SU-DHL-6 (cell line): ENCODE measurements around the gene TICRR.
"Not testable (repeated sequence)": the region's sequence is repeated elsewhere in the genome, so short reads cannot be mapped to it uniquely, and the experiment has no call there.

Source experiments
- H2AFZ ChIP-seq: fragments of 200-600 bp; sonication (generic); 2 replicates; pipeline ENCODE4 v1.6.1; 2014; ENCODE audit warnings: low read depth, mild to moderate bottlenecking, moderate library complexity, mixed read lengths, antibody characterized with exemption, low read length; ENCODE audit not compliant: severe bottlenecking
- H3F3A ChIP-seq: fragments of 200-600 bp; shearing (Covaris generic); 2 replicates; pipeline ENCODE4 v1.6.0; 2016; ENCODE audit warnings: antibody characterized with exemption, mild to moderate bottlenecking; ENCODE audit not compliant: insufficient read depth
- H3K27ac ChIP-seq: fragments of 200-600 bp; sonication (generic); 2 replicates; pipeline ENCODE4 v1.5.1; 2016; ENCODE audit warnings: low read depth, mild to moderate bottlenecking, low read length, moderate library complexity, mixed read lengths
- H3K27me3 ChIP-seq: fragments of 200-600 bp; sonication (generic), shearing (Covaris generic); 2 replicates; pipeline ENCODE4 v1.6.0; 2014; ENCODE audit warnings: mild to moderate bottlenecking, low read length
- H3K36me3 ChIP-seq: fragments of 200-600 bp; sonication (generic); 2 replicates; pipeline ENCODE4 v1.6.1; 2014; ENCODE audit warnings: mild to moderate bottlenecking, low read length, mixed read lengths
- H3K4me2 ChIP-seq: fragments of 300-600, 200-600 bp; shearing (Covaris generic), sonication (generic); 2 replicates; pipeline ENCODE4 v1.6.0; 2014; ENCODE audit warnings: low read length, low read depth, mild to moderate bottlenecking; ENCODE audit not compliant: poor library complexity, severe bottlenecking
- H3K4me3 ChIP-seq: fragments of 200-600 bp; sonication (generic); 2 replicates; pipeline ENCODE4 v1.5.1; 2014; ENCODE audit warnings: antibody characterized with exemption, low read length, mild to moderate bottlenecking, mixed read lengths; ENCODE audit not compliant: insufficient read depth, poor library complexity, severe bottlenecking
- H3K79me2 ChIP-seq: fragments of 200-600 bp; sonication (generic); 2 replicates; pipeline ENCODE4 v1.6.1; 2014; ENCODE audit warnings: mild to moderate bottlenecking, low read length, moderate library complexity; ENCODE audit not compliant: insufficient read depth
- H3K9ac ChIP-seq: fragments of 200-600 bp; sonication (generic); 2 replicates; pipeline ENCODE4 v1.7.0; 2014; ENCODE audit warnings: mild to moderate bottlenecking, low read length
- H3K9me2 ChIP-seq: fragments of 200-600 bp; sonication (generic); replicated peaks from 2 replicates; pipeline ENCODE4 v1.6.1; 2014; ENCODE audit warnings: low read length; ENCODE audit not compliant: insufficient read depth
- H3K9me3 ChIP-seq: fragments of 200-600 bp; sonication (generic); 2 replicates; pipeline ENCODE4 v1.6.1; 2014; ENCODE audit warnings: low read length, mixed read lengths; ENCODE audit not compliant: insufficient read depth
- H4K20me1 ChIP-seq: fragments of 200-600 bp; sonication (generic); 2 replicates; pipeline ENCODE4 v1.6.1; 2014; ENCODE audit warnings: low read depth, mild to moderate bottlenecking, antibody characterized with exemption, low read length, moderate library complexity, mixed read lengths
- EZH2phosphoT487 ChIP-seq: fragments of 200-600 bp; sonication (generic), shearing (Covaris generic); conservative IDR thresholded peaks from 2 replicates; pipeline ENCODE4 v1.6.1; 2018; ENCODE audit warnings: mild to moderate bottlenecking, antibody characterized with exemption, low read length, moderate library complexity, mixed read lengths
- TF ChIP-seq, protein P1 (sequence below): fragments of 200-600 bp; sonication (generic); IDR thresholded peaks from one replicate; pipeline ENCODE4 v1.5.1; 2017; ENCODE audit warnings: antibody characterized with exemption, mild to moderate bottlenecking, low read length, moderate library complexity; ENCODE audit not compliant: insufficient read depth, poor library complexity, severe bottlenecking

The TICRR gene

GRCh38 chr15:89577776-89578115 is 2.5 kb downstream of the TICRR start:
- Histone ChIP-seq H3K9me3 (no peaks in the 10 kb centered on the region), H4K20me1 (peaks cover 11% of the 10 kb centered on the region; the same call in 1 of the 2 replicates), H3K4me3 (peak overlapping the region; percentile 42), H3K4me2 (peak overlapping the region; percentile 92), H3K9ac (peak overlapping the region; percentile 48), H2AFZ (no peak overlapping the region), H3K79me2 (peaks cover 72% of the 10 kb centered on the region), H3F3A (no peaks in the 10 kb centered on the region), H3K36me3 (peaks cover 10% of the 10 kb centered on the region), H3K27ac (no peak overlapping the region), H3K9me2 (no peaks in the 10 kb centered on the region), H3K27me3 (no peaks in the 10 kb centered on the region)
- TF ChIP-seq EZH2phosphoT487: no peak
- TF ChIP-seq, protein P1, sequence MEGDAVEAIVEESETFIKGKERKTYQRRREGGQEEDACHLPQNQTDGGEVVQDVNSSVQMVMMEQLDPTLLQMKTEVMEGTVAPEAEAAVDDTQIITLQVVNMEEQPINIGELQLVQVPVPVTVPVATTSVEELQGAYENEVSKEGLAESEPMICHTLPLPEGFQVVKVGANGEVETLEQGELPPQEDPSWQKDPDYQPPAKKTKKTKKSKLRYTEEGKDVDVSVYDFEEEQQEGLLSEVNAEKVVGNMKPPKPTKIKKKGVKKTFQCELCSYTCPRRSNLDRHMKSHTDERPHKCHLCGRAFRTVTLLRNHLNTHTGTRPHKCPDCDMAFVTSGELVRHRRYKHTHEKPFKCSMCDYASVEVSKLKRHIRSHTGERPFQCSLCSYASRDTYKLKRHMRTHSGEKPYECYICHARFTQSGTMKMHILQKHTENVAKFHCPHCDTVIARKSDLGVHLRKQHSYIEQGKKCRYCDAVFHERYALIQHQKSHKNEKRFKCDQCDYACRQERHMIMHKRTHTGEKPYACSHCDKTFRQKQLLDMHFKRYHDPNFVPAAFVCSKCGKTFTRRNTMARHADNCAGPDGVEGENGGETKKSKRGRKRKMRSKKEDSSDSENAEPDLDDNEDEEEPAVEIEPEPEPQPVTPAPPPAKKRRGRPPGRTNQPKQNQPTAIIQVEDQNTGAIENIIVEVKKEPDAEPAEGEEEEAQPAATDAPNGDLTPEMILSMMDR: no peak

DNA sequence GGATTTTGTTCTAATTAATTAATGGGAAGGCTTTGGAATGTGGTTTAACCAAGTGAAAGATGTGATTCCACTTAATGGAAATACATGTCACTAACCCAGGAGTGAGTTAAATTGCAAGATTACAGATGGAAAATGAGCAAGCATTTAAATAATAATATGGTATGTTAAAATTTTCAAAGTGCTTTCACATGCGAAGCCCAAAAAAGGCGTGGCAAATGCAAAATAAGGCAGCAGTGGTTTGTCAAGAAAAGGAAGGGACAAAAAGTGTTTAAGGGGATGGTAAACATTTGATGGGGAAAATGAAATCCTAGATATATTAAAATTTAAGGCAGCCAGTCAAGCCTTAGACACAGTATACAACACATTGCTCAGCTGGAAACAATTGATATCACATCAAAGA is 2.9 kb downstream of the TICRR start:
- Histone ChIP-seq H3K9me2 (no peaks in the 10 kb centered on the region), H3K4me2 (peak overlapping the region; percentile 92), H4K20me1 (peaks cover 11% of the 10 kb centered on the region; the same call in 1 of the 2 replicates), H3K27me3 (no peaks in the 10 kb centered on the region), H3F3A (no peaks in the 10 kb centered on the region), H3K4me3 (peak overlapping the region; percentile 42), H3K79me2 (peaks cover 73% of the 10 kb centered on the region), H3K27ac (no peak overlapping the region), H3K9ac (peak overlapping the region; percentile 48), H2AFZ (no peak overlapping the region), H3K9me3 (no peaks in the 10 kb centered on the region), H3K36me3 (peaks cover 14% of the 10 kb centered on the region)
- TF ChIP-seq, protein P1: no peak
- no peak for TF ChIP-seq EZH2phosphoT487

DNA sequence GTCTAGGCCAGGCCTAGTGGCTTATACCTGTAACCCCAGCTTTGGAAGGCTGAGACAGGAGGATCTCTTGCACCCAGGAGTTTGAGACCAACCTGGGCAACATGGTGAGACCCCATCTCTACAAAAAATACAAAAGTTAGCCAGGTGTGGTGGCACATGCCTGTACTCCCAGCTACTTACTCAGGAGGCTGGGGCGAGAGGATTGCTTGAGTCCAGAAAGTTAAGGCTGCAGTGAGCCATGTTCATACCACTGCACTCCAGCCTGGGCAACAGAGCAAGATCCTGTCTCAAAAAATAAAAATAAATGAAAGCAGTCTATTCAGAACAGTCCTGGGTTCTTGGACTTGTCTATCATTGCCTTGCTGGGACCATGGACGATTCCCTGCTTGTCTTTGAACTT is 5.5 kb downstream of the TICRR start:
- H3K9ac ChIP-seq, H3K4me2 ChIP-seq, H2AFZ ChIP-seq, H3K27me3 ChIP-seq, H3K9me2 ChIP-seq, H3K27ac ChIP-seq, H3F3A ChIP-seq, H3K9me3 ChIP-seq, H3K4me3 ChIP-seq: not testable (repeated sequence)
- peaks cover 15% of the 10 kb centered on the region; the same call in 1 of the 2 replicates for H4K20me1 ChIP-seq
- peaks cover 69% of the 10 kb centered on the region for H3K79me2 ChIP-seq
- peaks cover 36% of the 10 kb centered on the region for H3K36me3 ChIP-seq

DNA sequence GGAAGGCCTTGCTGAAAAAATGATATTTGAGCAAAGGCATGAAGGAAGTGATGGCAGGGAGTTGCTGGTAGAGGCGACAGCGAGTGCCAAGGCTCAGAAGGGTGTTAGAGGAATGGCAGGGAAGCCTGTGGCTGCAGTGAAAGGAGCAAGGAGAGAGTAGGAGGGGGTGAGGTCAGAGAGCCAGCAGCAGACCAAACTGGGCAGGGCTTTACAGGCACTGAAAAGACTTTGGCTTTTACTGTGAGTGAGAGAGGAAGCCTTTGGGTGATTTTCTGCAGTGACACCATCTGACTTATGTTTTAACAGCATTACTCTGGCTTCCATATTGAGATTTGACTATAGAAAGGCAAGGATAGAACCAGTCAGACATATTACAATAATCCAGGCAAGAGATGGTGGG is 11.4 kb downstream of the TICRR start:
- Histone ChIP-seq H3F3A (no peaks in the 10 kb centered on the region), H4K20me1 (0 out of 2 replicates have a peak, but pooled peaks cover 4% of the 10 kb centered on the region), H3K9me2 (no peaks in the 10 kb centered on the region), H3K9me3 (no peaks in the 10 kb centered on the region), H3K4me3 (no peak overlapping the region), H2AFZ (no peak overlapping the region), H3K36me3 (peaks cover 53% of the 10 kb centered on the region), H3K9ac (no peak overlapping the region), H3K4me2 (no peak overlapping the region), H3K79me2 (peaks cover 12% of the 10 kb centered on the region; the same call in 1 of the 2 replicates), H3K27ac (no peak overlapping the region), H3K27me3 (no peaks in the 10 kb centered on the region)
- no peak for TF ChIP-seq EZH2phosphoT487
- TF ChIP-seq, protein P1: no peak
